Measurements from ENCODE around the gene C6orf47. TPM values are rescaled to one million over a fixed set of nuclear protein-coding genes. Genes with fewer than 3 reads are reported as not detected.

C6orf47 gene
- total and polyA plus RNA-seq, 2 of the 13 experiments (the other 11 are each of a cell fraction or from before 2014, with no cell fraction given), result 1.7 to 18.1 TPM

DNA sequence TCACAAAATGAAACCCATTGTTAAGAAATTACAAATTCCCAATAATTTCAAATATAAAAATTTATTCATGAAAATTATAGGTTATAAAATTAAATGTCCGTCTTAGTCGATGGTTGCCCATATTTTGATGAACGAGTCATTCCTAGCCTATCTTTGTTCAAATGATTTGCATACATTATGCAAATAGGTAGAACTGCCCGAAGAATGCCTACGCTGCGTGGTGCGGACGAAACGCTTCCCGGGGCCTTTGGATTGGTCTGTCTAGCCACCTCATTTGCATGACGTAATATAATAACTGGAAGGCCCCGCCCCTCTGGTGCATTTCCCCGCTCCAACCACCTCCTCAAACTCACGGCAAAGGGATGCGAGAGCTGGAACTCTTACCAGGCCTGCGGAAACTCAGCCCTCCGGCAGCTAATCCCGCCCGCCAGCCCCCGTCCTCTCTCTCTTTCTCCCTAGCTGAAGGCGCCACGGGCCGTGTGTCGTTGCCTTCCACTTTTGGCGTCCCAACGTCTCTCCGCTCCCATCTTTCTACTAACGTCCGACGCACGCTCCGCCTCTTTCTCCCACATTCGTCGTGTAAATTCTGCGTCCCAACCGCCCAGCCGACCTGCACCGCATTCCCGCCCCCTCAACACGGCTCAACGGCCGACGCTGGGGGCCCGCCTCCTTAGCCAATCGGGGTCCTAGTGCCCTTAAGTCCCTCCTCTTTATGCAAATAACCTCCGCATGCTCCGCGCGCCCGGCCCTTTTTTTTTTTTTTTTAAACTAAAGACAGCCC lies 40.6 kb downstream of the C6orf47 start (continued):
- TF ChIP-seq, protein P1, sequence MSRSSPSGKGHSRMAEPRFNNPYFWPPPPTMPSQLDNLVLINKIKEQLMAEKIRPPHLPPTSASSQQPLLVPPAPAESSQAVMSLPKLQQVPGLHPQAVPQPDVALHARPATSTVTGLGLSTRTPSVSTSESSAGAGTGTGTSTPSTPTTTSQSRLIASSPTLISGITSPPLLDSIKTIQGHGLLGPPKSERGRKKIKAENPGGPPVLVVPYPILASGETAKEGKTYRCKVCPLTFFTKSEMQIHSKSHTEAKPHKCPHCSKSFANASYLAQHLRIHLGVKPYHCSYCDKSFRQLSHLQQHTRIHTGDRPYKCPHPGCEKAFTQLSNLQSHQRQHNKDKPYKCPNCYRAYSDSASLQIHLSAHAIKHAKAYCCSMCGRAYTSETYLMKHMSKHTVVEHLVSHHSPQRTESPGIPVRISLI (CRISPR knock-in tag; IDR thresholded peaks at IDR 0.05; ENCODE audit: borderline replicate concordance), result peak; percentile 97
- no peak for TF ChIP-seq SUZ12 (IDR thresholded peaks at IDR 0.05; ENCODE audit: low read depth, low read length)
- peak; percentile 52; the same call in 1 of the 2 replicates for TF ChIP-seq ELF1 (CRISPR knock-in tag; IDR thresholded peaks at IDR 0.05)
- peak; percentile 88 for TF ChIP-seq TMF1 (CRISPR knock-in tag; IDR thresholded peaks at IDR 0.05; ENCODE audit: low read depth)
- TF ChIP-seq ZC3H4 (CRISPR knock-in tag; IDR thresholded peaks at IDR 0.05; ENCODE audit: borderline replicate concordance), result peak; percentile 44
- peak; percentile 72; the same call in 1 of the 2 replicates for TF ChIP-seq AKAP8 (CRISPR knock-in tag; IDR thresholded peaks at IDR 0.05)
- peak; percentile 74 for TF ChIP-seq SP2 (CRISPR knock-in tag; IDR thresholded peaks at IDR 0.05)
- no peak for TF ChIP-seq FUBP1 (CRISPR knock-in tag; IDR thresholded peaks at IDR 0.05; ENCODE audit: borderline replicate concordance)
- TF ChIP-seq THAP11 (CRISPR knock-in tag; IDR thresholded peaks at IDR 0.05), result peak; percentile 55
- TF ChIP-seq ZNF318 (CRISPR knock-in tag; IDR thresholded peaks at IDR 0.05), result 0 out of 2 replicates have a peak, but pooled peaks have one; percentile 85
- TF ChIP-seq KDM3A (CRISPR knock-in tag; IDR thresholded peaks at IDR 0.05; ENCODE audit: low read depth), result no peak
- no peak; the same call in 1 of the 2 replicates for TF ChIP-seq TRAFD1 (CRISPR knock-in tag; IDR thresholded peaks at IDR 0.05; ENCODE audit: borderline replicate concordance)
- 0 out of 2 replicates have a peak, but pooled peaks have one; percentile 74 for TF ChIP-seq ZNF709 (CRISPR knock-in tag; IDR thresholded peaks at IDR 0.05)
- no peak; a peak in 1 of 4 replicates for TF ChIP-seq EP300 (IDR thresholded peaks at IDR 0.05; ENCODE audit: low read depth in 2 of 2, low read length in 2 of 2)
- peak; percentile 57; the same call in 1 of the 2 replicates for TF ChIP-seq EP300 (CRISPR knock-in tag; IDR thresholded peaks at IDR 0.05; ENCODE audit: borderline replicate concordance)

Measured in HepG2 (cell line).